ENCODE measurements around the gene TNFAIP8L2. TPM values are rescaled to one million over a fixed set of nuclear protein-coding genes. Genes with fewer than 3 reads are reported as not detected.
"Not testable (repeated sequence)": the region's sequence is repeated elsewhere in the genome, so short reads cannot be mapped to it uniquely, and the experiment has no call there.

The TNFAIP8L2 gene
- total and polyA plus RNA-seq, 2 donors, result 30.0 to 32.8 TPM

GRCh38 chr1:151205381-151205965 lies 49.0 kb downstream of the TNFAIP8L2 start:
- H3K4me3 ChIP-seq (ENCODE audit: low read length in 2 of 2); H3K27me3 ChIP-seq (ENCODE audit: control insufficient read depth in 2 of 2, insufficient read depth in 1 of 2, low read length in 1 of 2); H3K9me3 ChIP-seq (ENCODE audit: control insufficient read depth in 2 of 2, insufficient read depth in 1 of 2, low read length in 1 of 2); DNase-seq (ENCODE audit: low read depth in 6 of 9, low spot score in 9 of 9); H3K4me1 ChIP-seq (ENCODE audit: control insufficient read depth in 2 of 2, insufficient read depth in 2 of 2, low read length in 2 of 2); H3K27ac ChIP-seq (ENCODE audit: low read depth in 1 of 2, low read length in 1 of 2): not testable (repeated sequence)
- WGBS, result 98% methylated on average over 12 of the region's 12 CpGs
- peaks cover 42 to 51% of the 10 kb centered on the region in 2 donors for H3K36me3 ChIP-seq (ENCODE audit: control insufficient read depth in 2 of 2, insufficient read depth in 2 of 2, low read length in 1 of 2)

Other genes with a start within 250 kb of the TNFAIP8L2 start
- gene SETDB1, start 230.3 kb upstream of the TNFAIP8L2 start, total RNA-seq, result 35.5 TPM
- gene SETDB1, start 230.3 kb upstream of the TNFAIP8L2 start, polyA plus RNA-seq, result 25.9 TPM
- 55.6 TPM for gene CERS2, start 181.8 kb upstream of the TNFAIP8L2 start, total RNA-seq
- 76.3 TPM for gene CERS2, start 181.8 kb upstream of the TNFAIP8L2 start, polyA plus RNA-seq
- 0.14 TPM for gene ANXA9, start 174.4 kb upstream of the TNFAIP8L2 start, total RNA-seq
- gene ANXA9, start 174.4 kb upstream of the TNFAIP8L2 start, polyA plus RNA-seq, result 2.1 TPM
- 3.5 TPM for gene MINDY1, start 149.7 kb upstream of the TNFAIP8L2 start, total RNA-seq
- 4.8 TPM for gene MINDY1, start 149.7 kb upstream of the TNFAIP8L2 start, polyA plus RNA-seq
- gene PRUNE1, start 148.2 kb upstream of the TNFAIP8L2 start, total RNA-seq, result 16.2 TPM
- gene PRUNE1, start 148.2 kb upstream of the TNFAIP8L2 start, polyA plus RNA-seq, result 16.7 TPM
- gene BNIPL, start 120.1 kb upstream of the TNFAIP8L2 start, total RNA-seq, result 0.52 TPM
- 6.2 TPM for gene BNIPL, start 120.1 kb upstream of the TNFAIP8L2 start, polyA plus RNA-seq
- gene C1orf56, start 108.9 kb upstream of the TNFAIP8L2 start, total RNA-seq, result 0.80 TPM
- 2.1 TPM for gene C1orf56, start 108.9 kb upstream of the TNFAIP8L2 start, polyA plus RNA-seq
- 92.0 TPM for gene CDC42SE1, start 97.0 kb upstream of the TNFAIP8L2 start, total RNA-seq
- 95.9 TPM for gene CDC42SE1, start 97.0 kb upstream of the TNFAIP8L2 start, polyA plus RNA-seq
- gene MLLT11, start 96.3 kb upstream of the TNFAIP8L2 start, total RNA-seq, result 10.8 TPM
- gene MLLT11, start 96.3 kb upstream of the TNFAIP8L2 start, polyA plus RNA-seq, result 6.6 TPM
- 18.9 TPM for gene GABPB2, start 85.9 kb upstream of the TNFAIP8L2 start, total RNA-seq
- 8.5 TPM for gene GABPB2, start 85.9 kb upstream of the TNFAIP8L2 start, polyA plus RNA-seq
- gene SEMA6C, start 10.0 kb upstream of the TNFAIP8L2 start, total RNA-seq, result 1.5 TPM
- gene SEMA6C, start 10.0 kb upstream of the TNFAIP8L2 start, polyA plus RNA-seq, result 24.3 TPM
- 11.9 TPM for gene LYSMD1, start 9.3 kb downstream of the TNFAIP8L2 start, total RNA-seq
- gene LYSMD1, start 9.3 kb downstream of the TNFAIP8L2 start, polyA plus RNA-seq, result 7.7 TPM
- gene SCNM1, start 9.5 kb downstream of the TNFAIP8L2 start, total RNA-seq, result 63.8 TPM
- gene SCNM1, start 9.5 kb downstream of the TNFAIP8L2 start, polyA plus RNA-seq, result 75.2 TPM
- 0.38 TPM for gene TMOD4, start 19.3 kb downstream of the TNFAIP8L2 start, total RNA-seq
- gene TMOD4, start 19.3 kb downstream of the TNFAIP8L2 start, polyA plus RNA-seq, result 1.0 TPM
- 47.2 TPM for gene VPS72, start 33.5 kb downstream of the TNFAIP8L2 start, total RNA-seq
- 40.2 TPM for gene VPS72, start 33.5 kb downstream of the TNFAIP8L2 start, polyA plus RNA-seq
- gene PIP5K1A, start 41.9 kb downstream of the TNFAIP8L2 start, total RNA-seq, result 30.7 TPM
- gene PIP5K1A, start 41.9 kb downstream of the TNFAIP8L2 start, polyA plus RNA-seq, result 29.8 TPM
- 272 TPM for gene PSMD4, start 98.1 kb downstream of the TNFAIP8L2 start, total RNA-seq
- gene PSMD4, start 98.1 kb downstream of the TNFAIP8L2 start, polyA plus RNA-seq, result 157 TPM
- 9.8 TPM for gene ZNF687, start 125.7 kb downstream of the TNFAIP8L2 start, total RNA-seq
- 11.1 TPM for gene ZNF687, start 125.7 kb downstream of the TNFAIP8L2 start, polyA plus RNA-seq
- gene PI4KB, start 170.8 kb downstream of the TNFAIP8L2 start, total RNA-seq, result 29.0 TPM
- 31.8 TPM for gene PI4KB, start 170.8 kb downstream of the TNFAIP8L2 start, polyA plus RNA-seq
- gene RFX5, start 190.6 kb downstream of the TNFAIP8L2 start, total RNA-seq, result 89.4 TPM
- 32.9 TPM for gene RFX5, start 190.6 kb downstream of the TNFAIP8L2 start, polyA plus RNA-seq
- gene SELENBP1, start 216.1 kb downstream of the TNFAIP8L2 start, total RNA-seq, result 6.1 TPM
- 6.4 TPM for gene SELENBP1, start 216.1 kb downstream of the TNFAIP8L2 start, polyA plus RNA-seq
- 345 TPM for gene PSMB4, start 242.9 kb downstream of the TNFAIP8L2 start, total RNA-seq
- gene PSMB4, start 242.9 kb downstream of the TNFAIP8L2 start, polyA plus RNA-seq, result 371 TPM

All from thymus (tissue), 11 donors.